ENCODE results near the gene EYS.

DNA sequence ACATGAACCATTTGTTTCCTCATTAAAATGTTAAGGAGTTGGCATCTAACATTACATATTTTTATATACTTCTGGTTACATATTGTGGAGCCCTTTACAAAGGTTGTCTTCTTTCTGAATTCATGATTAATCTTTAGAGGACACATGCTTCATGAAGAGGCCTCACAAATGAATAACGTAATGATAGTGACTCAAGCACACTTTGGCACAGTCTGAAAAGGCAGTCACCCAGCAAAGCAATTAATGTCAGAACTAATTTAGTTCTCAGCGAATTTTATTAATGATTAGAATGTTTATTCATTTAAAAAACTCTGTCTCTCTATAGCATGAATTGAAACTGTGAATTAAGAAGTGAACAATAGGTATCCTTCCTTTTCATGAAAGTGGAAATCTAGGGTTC lies 1217.3 kb downstream of the EYS start:
- TF ChIP-seq, protein P1, sequence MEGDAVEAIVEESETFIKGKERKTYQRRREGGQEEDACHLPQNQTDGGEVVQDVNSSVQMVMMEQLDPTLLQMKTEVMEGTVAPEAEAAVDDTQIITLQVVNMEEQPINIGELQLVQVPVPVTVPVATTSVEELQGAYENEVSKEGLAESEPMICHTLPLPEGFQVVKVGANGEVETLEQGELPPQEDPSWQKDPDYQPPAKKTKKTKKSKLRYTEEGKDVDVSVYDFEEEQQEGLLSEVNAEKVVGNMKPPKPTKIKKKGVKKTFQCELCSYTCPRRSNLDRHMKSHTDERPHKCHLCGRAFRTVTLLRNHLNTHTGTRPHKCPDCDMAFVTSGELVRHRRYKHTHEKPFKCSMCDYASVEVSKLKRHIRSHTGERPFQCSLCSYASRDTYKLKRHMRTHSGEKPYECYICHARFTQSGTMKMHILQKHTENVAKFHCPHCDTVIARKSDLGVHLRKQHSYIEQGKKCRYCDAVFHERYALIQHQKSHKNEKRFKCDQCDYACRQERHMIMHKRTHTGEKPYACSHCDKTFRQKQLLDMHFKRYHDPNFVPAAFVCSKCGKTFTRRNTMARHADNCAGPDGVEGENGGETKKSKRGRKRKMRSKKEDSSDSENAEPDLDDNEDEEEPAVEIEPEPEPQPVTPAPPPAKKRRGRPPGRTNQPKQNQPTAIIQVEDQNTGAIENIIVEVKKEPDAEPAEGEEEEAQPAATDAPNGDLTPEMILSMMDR (IDR thresholded peaks at IDR 0.05) = no peak
- TF ChIP-seq POLR2A (IDR thresholded peaks at IDR 0.05) (no peak), EP300 (IDR thresholded peaks at IDR 0.05) (no peak), POLR2AphosphoS5 (IDR thresholded peaks at IDR 0.05) (no peak)

Data from gastroesophageal sphincter (tissue), 3 donors.